Adrenal gland (tissue), 12 donors: ENCODE measurements around the gene PANK1. TPM values are rescaled to one million over a fixed set of nuclear protein-coding genes. Genes with fewer than 3 reads are reported as not detected.

ENCODE experiments used
- DNase-seq, 7 donors: peaks; one replicate each; pipeline ENCODE4 v3.0.0-alpha.2; 2019 to 2020
- H3K27ac ChIP-seq, 5 donors: fragments of 200-600 bp; sonication (generic) in 4 of 5; 1 replicate in 3 of 5; 2 replicates in 2 of 5; pipeline versions ENCODE4 v1.5.1 to v1.8.0; 2016 to 2020; ENCODE audit warnings: mild to moderate bottlenecking in 1 of 5
- H3K27me3 ChIP-seq: fragments of 200-600 bp; 2 replicates; pipeline ENCODE4 v1.8.0; 2021
- H3K36me3 ChIP-seq, 2 donors: fragments of 200-600 bp; replicated peaks in 1 of 2; 1 replicate in 1 of 2; 2 replicates in 1 of 2; pipeline versions ENCODE4 v1.5.1 to v1.8.0; 2018 to 2022
- H3K4me1 ChIP-seq, 2 donors: fragments of 200-600 bp; replicated peaks in 1 of 2; 1 replicate in 1 of 2; 2 replicates in 1 of 2; pipeline versions ENCODE4 v1.5.1 to v1.8.0; 2018 to 2021
- H3K4me3 ChIP-seq, 4 donors: fragments of 200-600 bp; sonication (generic) in 3 of 4; one replicate each; pipeline ENCODE4 v1.5.1; 2016 to 2018
- H3K9me3 ChIP-seq, 3 donors: fragments of 200-600 bp; sonication (generic) in 1 of 3; replicated peaks in 1 of 3; 1 replicate in 2 of 3; 2 replicates in 1 of 3; pipeline versions ENCODE4 v1.5.1 to v1.8.0; 2016 to 2021
- CTCF ChIP-seq, 6 experiments: fragments of 450-650 bp in 4 of 6; fragments of 200-600 bp in 2 of 6; sonication (generic) in 1 of 6; IDR thresholded peaks; 1 replicate in 5 of 6; 2 replicates in 1 of 6; pipeline versions ENCODE4 v1.5.1 to v1.8.0; 2016 to 2021; ENCODE audit warnings: antibody characterized with exemption in 6 of 6, mild to moderate bottlenecking in 2 of 6, moderate library complexity in 1 of 6
- POLR2A ChIP-seq, 2 donors: fragments of 450-650 bp; IDR thresholded peaks; one replicate each; pipeline ENCODE4 v1.6.1; 2017; ENCODE audit warnings: antibody characterized with exemption in 2 of 2, mild to moderate bottlenecking in 2 of 2, moderate library complexity in 1 of 2
- WGBS, 4 donors: extraction: QIAGEN DNeasy Blood & Tissue Kit in 2 of 4; methylation state at CpG; one replicate each; pipeline versions ENCODE4 v1.1.5 to v1.1.7; 2013 to 2017; 5-methylcytosine and 5-hydroxymethylcytosine counted together
- intact Hi-C, 2 donors: fragments of 100-400 bp; cut with DNase I; formaldehyde crosslinking; loops; one replicate each; pipeline versions ENCODE4 v1.14.1 to v1.15.0; 2022 to 2023
- polyA plus RNA-seq, 3 donors: library from polyadenylated mRNA; stranded (reverse); fragments of 200-250 nt in 2 of 3; fragments of 350-450 nt in 1 of 3; fragmentation: Illumina TruSeq in 1 of 3; extraction: RNeasy Lipid Tissue Mini Kit (QIAGEN cat#74804) in 1 of 3; gene quantifications; one replicate each; pipeline ENCODE4 v1.2.3, GENCODE V29; 2013 to 2014
- total RNA-seq, 9 donors: library from RNA; depleted of rRNA in 4 of 9; stranded (reverse); fragments of >200 nt in 4 of 9; fragments of 120-200 nt in 1 of 9; fragmentation: NEBNext Ultra II Directional in 1 of 9; extraction: Animal tissue kit (Norgen Biotek cat#: 25700) in 1 of 9; gene quantifications; one replicate each; pipeline versions ENCODE4 v1.1.0 to v1.2.4, GENCODE V29; 2013 to 2023
- donor health status: healthy with polysubstance abuse.
- donor health status: Bipolar disorder and iron deficiency.
- donor health status: DM: yes; HTN: yes; CAD: no.
- donor health status: DM: no; HTN: no; CAD: no.
- donor health status: DM: no; HTN: no; CAD: no.
- donor health status: DM: yes; HTN: yes; CAD: no.

Gene PANK1
- total and polyA plus RNA-seq, 12 donors, result 1.1 to 21.3 (median 8.5) TPM

GRCh38 chr10:89653410-89653869 is 8.4 kb upstream of the PANK1 start:
- intact Hi-C loops, result no loop called here
- Histone ChIP-seq H3K27me3 (no peaks in the 10 kb centered on the region), H3K27ac (no peak overlapping the region), H3K9me3 (no peaks in the 10 kb centered on the region), H3K4me1 (no peaks in the 10 kb centered on the region), H3K4me3 (no peak overlapping the region), H3K36me3 (no peaks in the 10 kb centered on the region)
- no peak for TF ChIP-seq POLR2A (IDR thresholded peaks at IDR 0.05)
- no peak for TF ChIP-seq CTCF (IDR thresholded peaks at IDR 0.05)
- no peak for DNase-seq
- 71 to 85% (median 79%) methylated on average over 6 of the region's 6 CpGs for WGBS, 4 donors

- Histone ChIP-seq H3K4me3 (no peak overlapping the region), H3K36me3 (no peaks in the 10 kb centered on the region), H3K27me3 (no peaks in the 10 kb centered on the region), H3K27ac (no peak overlapping the region), H3K9me3 (no peaks in the 10 kb centered on the region), H3K4me1 (no peaks in the 10 kb centered on the region)
- TF ChIP-seq POLR2A (IDR thresholded peaks at IDR 0.05), result no peak
- no peak for TF ChIP-seq CTCF (IDR thresholded peaks at IDR 0.05)
- 83 to 93% (median 90%) methylated on average over 3 of the region's 3 CpGs for WGBS, 4 donors
- intact Hi-C loops, result no loop called here
- no peak for DNase-seq
These were observed 7.8 kb upstream of the PANK1 start for GRCh38 chr10:89652806-89653370.

- Histone ChIP-seq H3K27ac (no peak overlapping the region), H3K9me3 (no peaks in the 10 kb centered on the region), H3K36me3 (no peaks in the 10 kb centered on the region), H3K4me3 (no peak overlapping the region), H3K4me1 (no peaks in the 10 kb centered on the region), H3K27me3 (no peaks in the 10 kb centered on the region)
- no peak for TF ChIP-seq CTCF (IDR thresholded peaks at IDR 0.05)
- TF ChIP-seq POLR2A (IDR thresholded peaks at IDR 0.05), result no peak
- intact Hi-C loops, result no loop called here
- WGBS, 4 donors, result 64 to 72% (median 68%) methylated on average over 3 of the region's 3 CpGs
- no peak for DNase-seq
These were observed 7.0 kb upstream of the PANK1 start for GRCh38 chr10:89651916-89652573.

- TF ChIP-seq POLR2A (IDR thresholded peaks at IDR 0.05), result no peak
- no peak for TF ChIP-seq CTCF (IDR thresholded peaks at IDR 0.05)
- intact Hi-C loops, result no loop called here
- DNase-seq, result no peak
- H3K27ac ChIP-seq, result no peak overlapping the region
- H3K4me1 ChIP-seq, result no peaks in the 10 kb centered on the region
- no peak overlapping the region for H3K4me3 ChIP-seq
- 65 to 76% (median 72%) methylated on average over 5 of the region's 5 CpGs for whole genome bisulfite sequencing, 4 donors
- H3K27me3 ChIP-seq, result no peaks in the 10 kb centered on the region
- no peaks in the 10 kb centered on the region for H3K36me3 ChIP-seq
- H3K9me3 ChIP-seq, result no peaks in the 10 kb centered on the region
These were observed 6.3 kb upstream of the PANK1 start for GRCh38 chr10:89651205-89651915.
